Neural cell (in vitro differentiated cells): ENCODE results near the gene TMEM131.

Source experiments
- CTCF ChIP-seq: fragments of 450-650 bp; IDR thresholded peaks from 2 replicates; pipeline ENCODE4 v1.5.1; 2014; ENCODE audit warnings: antibody characterized with exemption, mild to moderate bottlenecking, moderate library complexity; ENCODE audit not compliant: poor library complexity, severe bottlenecking
- EZH2 ChIP-seq: fragments of 200-600, 300-800 bp; shearing (Covaris generic), sonication (generic); IDR thresholded peaks from 2 replicates; pipeline ENCODE4 v1.6.1; 2014; ENCODE audit warnings: antibody characterized with exemption, low read length, borderline replicate concordance, mild to moderate bottlenecking; ENCODE audit not compliant: insufficient read depth, poor library complexity, severe bottlenecking
- MXI1 ChIP-seq: fragments of 450-650 bp; conservative IDR thresholded peaks from 2 replicates; pipeline ENCODE4 v1.6.1; 2014; ENCODE audit warnings: antibody characterized with exemption, mild to moderate bottlenecking; ENCODE audit not compliant: poor library complexity, severe bottlenecking
- POLR2AphosphoS5 ChIP-seq: IDR thresholded peaks from 2 replicates; pipeline ENCODE4 v1.6.1; 2012
- RAD21 ChIP-seq: fragments of 450-650 bp; conservative IDR thresholded peaks from 2 replicates; pipeline ENCODE4 v1.6.1; 2014; ENCODE audit warnings: antibody characterized with exemption, mild to moderate bottlenecking, moderate library complexity
- REST ChIP-seq: IDR thresholded peaks from 2 replicates; pipeline ENCODE4 v1.6.1; 2012; ENCODE audit warnings: borderline replicate concordance
- TAF1 ChIP-seq: IDR thresholded peaks from 2 replicates; pipeline ENCODE4 v1.6.1; 2012; ENCODE audit warnings: low read depth

GRCh38 chr2:97889156-97889555 is 106.6 kb downstream of the TMEM131 start:
- TF ChIP-seq REST (no peak), CTCF (no peak), RAD21 (no peak), POLR2AphosphoS5 (no peak), TAF1 (no peak), EZH2 (no peak), MXI1 (no peak)
